Tibial nerve (tissue), 4 donors: Measurements from ENCODE around the gene RARRES2. TPM values are rescaled to one million over a fixed set of nuclear protein-coding genes. Genes with fewer than 3 reads are reported as not detected.
"Not testable (repeated sequence)": the region's sequence is repeated elsewhere in the genome, so short reads cannot be mapped to it uniquely, and the experiment has no call there.

Experiments
- DNase-seq, 2 donors: peaks; one replicate each; pipeline ENCODE4 v3.0.0-alpha.2; 2019; ENCODE audit warnings: low spot score in 2 of 2
- H3K27ac ChIP-seq, 4 donors: fragments of 200-600 bp; sonication (generic) in 3 of 4; one replicate each; pipeline ENCODE4 v1.5.1; 2017 to 2019; ENCODE audit warnings: mild to moderate bottlenecking in 1 of 4
- H3K27me3 ChIP-seq, 2 donors: fragments of 200-600 bp; sonication (generic) in 1 of 2; one replicate each; pipeline versions ENCODE4 v1.5.1 to v1.6.0; 2017 to 2019
- H3K36me3 ChIP-seq, 3 donors: fragments of 200-600 bp; sonication (generic); one replicate each; pipeline ENCODE4 v1.5.1; 2018 to 2019
- H3K4me1 ChIP-seq, 4 donors: fragments of 200-600 bp; sonication (generic) in 3 of 4; one replicate each; pipeline ENCODE4 v1.5.1; 2017 to 2019
- H3K4me3 ChIP-seq, 4 donors: fragments of 200-600 bp; sonication (generic) in 3 of 4; one replicate each; pipeline ENCODE4 v1.5.1; 2017 to 2019; ENCODE audit warnings: mild to moderate bottlenecking in 1 of 4, moderate library complexity in 1 of 4
- H3K9me3 ChIP-seq, 4 donors: fragments of 200-600 bp; sonication (generic) in 3 of 4; one replicate each; pipeline ENCODE4 v1.5.1; 2017 to 2019
- EP300 ChIP-seq, 2 donors: sonication (generic); formaldehyde crosslinking; IDR thresholded peaks; one replicate each; pipeline ENCODE4 v1.6.1; 2017; ENCODE audit warnings: antibody characterized with exemption in 2 of 2, mild to moderate bottlenecking in 1 of 2
- POLR2A ChIP-seq, 2 donors: fragments of 450-650 bp; IDR thresholded peaks; one replicate each; pipeline ENCODE4 v1.6.1; 2017; ENCODE audit warnings: antibody characterized with exemption in 2 of 2, mild to moderate bottlenecking in 2 of 2, moderate library complexity in 2 of 2
- WGBS, 2 donors: methylation state at CpG; one replicate each; pipeline ENCODE4 v1.1.5; 2018; 5-methylcytosine and 5-hydroxymethylcytosine counted together
- total RNA-seq, 4 donors: library from RNA; depleted of rRNA; stranded (reverse); fragments of >200 nt; gene quantifications; one replicate each; pipeline ENCODE4 v1.1.0, GENCODE V29; 2016
- TF ChIP-seq, protein P1 (sequence below), 5 experiments: fragments of 200-600 bp in 3 of 5; fragments of 450-650 bp in 2 of 5; sonication (generic) in 3 of 5; IDR thresholded peaks; one replicate each; pipeline ENCODE4 v1.5.1; 2016 to 2019; ENCODE audit warnings: antibody characterized with exemption in 5 of 5, mild to moderate bottlenecking in 3 of 5, moderate library complexity in 2 of 5

RARRES2 gene
- total RNA-seq, 4 donors from 2014 or later, result 172 to 382 (median 375) TPM

- no peaks in the 10 kb centered on the region for H3K27me3 ChIP-seq
- 75 to 81% methylated on average over 3 of the region's 3 CpGs for WGBS, 2 donors
- no peaks in the 10 kb centered on the region for H3K4me1 ChIP-seq
- H3K4me3 ChIP-seq, result no peak overlapping the region
- no peaks in the 10 kb centered on the region for H3K36me3 ChIP-seq
- DNase-seq, result no peak
- no peak overlapping the region for H3K27ac ChIP-seq
- H3K9me3 ChIP-seq, result no peaks in the 10 kb centered on the region
- TF ChIP-seq POLR2A (IDR thresholded peaks at IDR 0.05) (no peak), EP300 (IDR thresholded peaks at IDR 0.05) (no peak)
- TF ChIP-seq, protein P1, sequence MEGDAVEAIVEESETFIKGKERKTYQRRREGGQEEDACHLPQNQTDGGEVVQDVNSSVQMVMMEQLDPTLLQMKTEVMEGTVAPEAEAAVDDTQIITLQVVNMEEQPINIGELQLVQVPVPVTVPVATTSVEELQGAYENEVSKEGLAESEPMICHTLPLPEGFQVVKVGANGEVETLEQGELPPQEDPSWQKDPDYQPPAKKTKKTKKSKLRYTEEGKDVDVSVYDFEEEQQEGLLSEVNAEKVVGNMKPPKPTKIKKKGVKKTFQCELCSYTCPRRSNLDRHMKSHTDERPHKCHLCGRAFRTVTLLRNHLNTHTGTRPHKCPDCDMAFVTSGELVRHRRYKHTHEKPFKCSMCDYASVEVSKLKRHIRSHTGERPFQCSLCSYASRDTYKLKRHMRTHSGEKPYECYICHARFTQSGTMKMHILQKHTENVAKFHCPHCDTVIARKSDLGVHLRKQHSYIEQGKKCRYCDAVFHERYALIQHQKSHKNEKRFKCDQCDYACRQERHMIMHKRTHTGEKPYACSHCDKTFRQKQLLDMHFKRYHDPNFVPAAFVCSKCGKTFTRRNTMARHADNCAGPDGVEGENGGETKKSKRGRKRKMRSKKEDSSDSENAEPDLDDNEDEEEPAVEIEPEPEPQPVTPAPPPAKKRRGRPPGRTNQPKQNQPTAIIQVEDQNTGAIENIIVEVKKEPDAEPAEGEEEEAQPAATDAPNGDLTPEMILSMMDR (IDR thresholded peaks at IDR 0.05), result no peak
Measured at GRCh38 chr7:150307129-150307528, 34.3 kb downstream of the RARRES2 start.

- H3K4me3 ChIP-seq, H3K27me3 ChIP-seq, H3K4me1 ChIP-seq, H3K9me3 ChIP-seq, H3K27ac ChIP-seq, DNase-seq, H3K36me3 ChIP-seq: not testable (repeated sequence)
- WGBS, 2 donors, result 88% methylated on average over 5 of the region's 5 CpGs
Measured at GRCh38 chr7:150306377-150306776, 35.1 kb downstream of the RARRES2 start.

- H3K4me3 ChIP-seq, H3K4me1 ChIP-seq, H3K27ac ChIP-seq, DNase-seq, H3K9me3 ChIP-seq, H3K27me3 ChIP-seq, H3K36me3 ChIP-seq: not testable (repeated sequence)
- WGBS, 2 donors, result 69 to 71% methylated on average over 2 of the region's 2 CpGs
Measured at GRCh38 chr7:150305903-150306284, 35.5 kb downstream of the RARRES2 start.

DNA sequence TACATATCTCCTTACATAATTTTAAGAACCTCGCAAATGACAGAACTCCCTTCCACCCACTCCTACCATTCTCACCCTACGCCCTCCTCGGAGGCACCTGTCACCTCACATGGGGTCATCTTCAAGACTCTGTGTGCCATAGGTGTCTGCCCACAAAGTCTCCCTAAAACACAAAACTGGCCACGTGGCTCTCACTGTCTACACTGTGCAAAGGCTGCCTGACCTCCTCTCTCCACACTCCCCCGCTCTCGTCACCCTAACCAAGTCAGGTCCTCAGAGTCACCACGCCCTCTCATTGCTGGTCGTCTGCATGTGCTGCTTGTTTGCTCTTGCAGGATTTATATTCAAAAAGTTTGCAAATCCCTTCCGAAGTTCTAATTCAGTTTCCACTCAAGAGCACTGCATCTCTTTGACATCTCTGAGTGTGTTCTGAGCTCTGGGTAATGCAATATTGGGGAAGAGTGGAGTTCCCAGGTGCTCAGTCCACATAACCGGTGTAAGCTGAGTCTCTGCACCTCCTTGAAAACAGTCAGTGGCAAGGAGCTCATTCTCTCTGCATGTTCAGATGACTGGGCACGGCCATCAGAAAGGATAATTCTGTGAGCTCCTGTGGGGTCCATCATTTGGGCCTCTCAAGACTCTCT, 36.0 kb downstream of the RARRES2 start:
- H3K36me3 ChIP-seq, DNase-seq, H3K4me1 ChIP-seq, H3K9me3 ChIP-seq, H3K4me3 ChIP-seq, H3K27ac ChIP-seq, H3K27me3 ChIP-seq: not testable (repeated sequence)
- 81 to 84% methylated on average over 11 of the region's 11 CpGs for WGBS, 2 donors

DNA sequence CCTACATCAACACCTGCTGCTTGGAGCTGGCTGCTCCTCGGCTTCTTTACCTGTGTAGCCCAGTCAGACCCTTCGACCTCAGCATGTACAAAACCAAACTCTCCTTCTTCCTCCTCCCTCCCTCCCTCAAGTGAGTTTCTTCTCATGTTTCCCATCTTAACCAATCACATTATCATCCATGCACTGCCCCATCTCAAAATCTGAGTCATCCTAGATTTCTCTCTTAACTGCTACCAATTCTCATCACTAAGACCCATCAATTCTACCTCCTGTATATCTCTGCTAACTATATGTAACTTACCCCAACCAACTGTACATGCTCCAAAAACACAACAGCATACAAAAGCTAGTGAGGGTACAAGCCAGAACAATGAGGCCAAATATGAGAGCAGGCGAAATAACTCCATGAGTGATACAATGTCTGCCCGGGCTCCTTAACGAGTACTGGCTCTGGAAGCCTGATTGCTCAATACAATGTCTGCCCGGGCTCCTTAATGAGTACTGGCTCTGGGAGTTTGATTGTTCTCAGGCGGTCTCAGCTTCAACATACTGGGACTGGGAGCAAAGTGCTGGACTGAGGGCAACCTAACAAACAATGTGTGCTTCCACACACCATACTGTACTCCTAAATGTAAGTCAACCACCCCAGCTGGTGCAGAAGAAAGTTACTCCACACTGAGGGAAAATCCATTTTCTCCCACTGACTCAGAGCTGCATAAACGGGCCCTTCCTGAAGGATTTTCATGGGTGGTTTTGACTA, 36.8 kb downstream of the RARRES2 start:
- H3K27ac ChIP-seq, H3K27me3 ChIP-seq, DNase-seq, H3K9me3 ChIP-seq, H3K4me1 ChIP-seq, H3K4me3 ChIP-seq, H3K36me3 ChIP-seq: not testable (repeated sequence)
- WGBS, 2 donors, result 45 to 84% methylated on average over 3 to 8 of the region's 8 CpGs

DNA sequence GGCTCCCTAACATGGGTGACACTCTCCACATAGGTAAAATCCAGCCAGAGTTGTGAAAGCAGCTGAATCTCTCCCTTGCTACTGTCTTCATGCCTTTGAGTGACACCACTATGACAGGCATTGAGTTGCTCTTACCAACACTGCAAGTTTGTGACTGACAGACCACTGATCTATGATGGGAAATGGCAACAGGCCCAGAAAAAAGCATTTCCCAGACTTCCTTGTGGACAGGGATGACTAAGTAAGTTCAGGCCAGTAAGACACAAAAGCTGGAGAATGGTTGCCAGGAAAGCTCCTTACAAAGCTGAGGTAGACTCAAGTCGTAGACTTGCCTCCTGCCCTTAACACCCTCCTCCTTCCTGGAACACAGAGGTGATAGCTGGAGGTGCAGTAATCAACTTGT, 38.5 kb downstream of the RARRES2 start:
- not testable (repeated sequence) for DNase-seq, H3K4me3 ChIP-seq, H3K4me1 ChIP-seq, H3K36me3 ChIP-seq, H3K9me3 ChIP-seq, H3K27ac ChIP-seq, H3K27me3 ChIP-seq
- WGBS, 2 donors, result 73 to 93% methylated on average over 1 of the region's 1 CpG

GRCh38 chr7:150297978-150298377, 43.5 kb downstream of the RARRES2 start:
- DNase-seq, H3K4me1 ChIP-seq, H3K27ac ChIP-seq, H3K36me3 ChIP-seq, H3K9me3 ChIP-seq, H3K27me3 ChIP-seq, H3K4me3 ChIP-seq: not testable (repeated sequence)

DNA sequence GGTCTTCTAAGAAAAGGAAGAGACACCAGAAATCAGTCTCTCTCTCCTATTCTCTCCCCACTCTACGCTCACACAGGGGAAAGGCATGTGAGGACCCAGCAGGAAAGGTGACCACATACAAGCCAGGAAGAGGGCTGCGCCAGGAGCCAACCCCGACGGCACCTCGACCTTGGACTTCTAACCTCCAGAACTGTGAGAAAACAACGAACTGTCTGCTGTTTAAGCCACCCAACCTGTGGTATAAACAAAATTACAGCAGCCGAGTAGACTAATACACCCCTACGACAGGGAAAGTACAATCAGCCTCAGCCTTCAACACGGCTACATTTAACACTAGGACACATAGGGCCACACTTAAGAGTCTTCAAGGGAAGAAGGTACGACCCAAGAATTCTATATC, 44.6 kb downstream of the RARRES2 start:
- H3K27me3 ChIP-seq, H3K4me3 ChIP-seq, H3K36me3 ChIP-seq, H3K4me1 ChIP-seq, DNase-seq, H3K9me3 ChIP-seq, H3K27ac ChIP-seq: not testable (repeated sequence)
- 81 to 90% methylated on average over 7 to 8 of the region's 10 CpGs for WGBS, 2 donors

DNA sequence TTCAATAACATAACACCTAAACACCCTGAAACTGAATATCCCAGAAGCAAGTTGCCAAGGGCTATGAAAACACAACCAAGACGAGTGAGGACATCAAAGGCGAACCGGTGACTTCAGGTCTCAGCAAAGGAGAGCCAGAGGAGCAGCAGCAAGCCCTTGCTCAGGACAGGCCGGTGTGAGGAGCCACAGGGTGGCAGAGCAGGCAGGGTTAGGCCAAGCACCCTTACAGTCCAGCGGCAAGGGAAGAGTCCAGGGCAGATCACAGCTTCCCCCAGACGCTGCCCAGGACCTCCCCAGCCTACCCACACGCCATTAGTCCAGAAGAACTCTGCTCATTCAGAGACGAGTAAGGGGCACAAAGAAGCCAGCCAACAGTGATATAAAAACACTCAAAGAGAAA, 45.8 kb downstream of the RARRES2 start:
- H3K4me1 ChIP-seq, H3K4me3 ChIP-seq, H3K36me3 ChIP-seq, H3K27me3 ChIP-seq, H3K27ac ChIP-seq, H3K9me3 ChIP-seq, DNase-seq: not testable (repeated sequence)
- WGBS, 2 donors, result 74 to 75% methylated on average over 3 of the region's 8 CpGs

GRCh38 chr7:150295027-150295426, 46.4 kb downstream of the RARRES2 start:
- not testable (repeated sequence) for DNase-seq, H3K9me3 ChIP-seq, H3K27me3 ChIP-seq, H3K36me3 ChIP-seq, H3K27ac ChIP-seq, H3K4me3 ChIP-seq, H3K4me1 ChIP-seq
- 92 to 94% methylated on average over 8 of the region's 8 CpGs for WGBS, 2 donors

DNA sequence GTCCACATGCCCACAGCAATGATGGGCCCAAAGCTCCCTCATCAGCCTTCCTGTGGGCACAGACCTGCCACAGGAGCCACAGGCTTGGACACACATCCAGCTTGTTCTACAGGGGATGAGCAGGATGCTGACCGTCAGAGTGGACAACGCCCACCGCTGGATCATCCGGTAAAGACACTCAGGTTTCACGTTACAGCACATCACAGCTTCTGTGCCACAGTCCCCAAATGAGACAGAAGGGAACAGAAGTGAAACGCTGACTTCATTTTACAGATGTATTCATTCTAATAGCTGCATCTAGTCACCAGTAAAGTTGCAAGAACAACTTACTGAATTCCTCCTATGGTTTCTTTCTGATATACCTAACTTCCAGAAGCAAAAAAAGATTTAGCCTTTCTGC, 51.1 kb downstream of the RARRES2 start:
- not testable (repeated sequence) for DNase-seq, H3K36me3 ChIP-seq, H3K9me3 ChIP-seq, H3K27ac ChIP-seq, H3K27me3 ChIP-seq, H3K4me1 ChIP-seq, H3K4me3 ChIP-seq
- WGBS, 2 donors, result 43 to 45% methylated on average over 6 of the region's 6 CpGs

- not testable (repeated sequence) for H3K4me1 ChIP-seq, H3K9me3 ChIP-seq, H3K36me3 ChIP-seq, H3K4me3 ChIP-seq, H3K27ac ChIP-seq, DNase-seq, H3K27me3 ChIP-seq
- WGBS, 2 donors, result 92 to 93% methylated on average over 4 to 6 of the region's 6 CpGs
Measured at GRCh38 chr7:150288816-150289215, 52.6 kb downstream of the RARRES2 start.
